GM20431 (cell line): Measurements from ENCODE around the gene CCDC183.
"Not testable (repeated sequence)": the region's sequence is repeated elsewhere in the genome, so short reads cannot be mapped to it uniquely, and the experiment has no call there.

Experiments
- in situ Hi-C: fragments of 300-500 bp; cut with MseI, MboI; formaldehyde crosslinking; loops from one replicate; pipeline ENCODE4 v1.15.0; 2020; ENCODE audit warnings: low sequenced_read_pairs; ENCODE audit not compliant: unreplicated experiment

Gene CCDC183

GRCh38 chr9:136760424-136760823 is 35.7 kb upstream of the CCDC183 start:
- in situ Hi-C loops, result no loop called here

DNA sequence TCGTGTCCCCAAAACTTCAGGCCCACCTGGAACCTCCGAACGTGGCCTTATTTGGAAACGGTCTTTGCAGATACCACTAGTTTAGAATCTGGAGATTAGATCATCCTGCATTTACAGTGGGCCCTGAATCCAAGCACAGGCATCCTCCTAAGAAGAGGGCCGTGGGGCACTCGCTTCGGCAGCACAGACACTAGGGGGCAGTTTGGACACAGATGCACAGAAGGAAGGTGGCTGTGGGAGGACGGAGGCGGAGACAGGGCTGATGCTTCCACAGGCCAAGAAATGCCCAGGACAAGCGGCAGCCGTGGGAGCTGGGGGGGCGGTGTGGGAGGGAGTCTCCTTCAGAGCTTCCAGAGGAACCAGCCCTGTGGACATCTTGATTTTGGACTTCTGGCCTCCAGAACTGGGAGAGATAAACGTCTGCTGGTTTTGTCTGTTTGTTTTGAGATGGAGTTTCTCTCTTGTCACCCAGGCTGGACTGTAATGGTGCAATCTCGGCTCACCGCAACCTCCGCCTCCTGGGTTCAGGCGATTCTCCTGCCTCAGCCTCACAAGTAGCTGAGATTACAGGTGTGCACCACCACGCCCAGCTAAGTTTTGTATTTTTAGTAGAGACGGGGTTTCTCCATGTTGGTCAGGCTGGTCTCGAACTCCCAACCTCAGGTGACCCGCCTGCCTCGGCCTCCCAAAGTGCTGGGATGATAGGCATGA is 35.1 kb upstream of the CCDC183 start:
- in situ Hi-C loops, result not testable (repeated sequence)

GRCh38 chr9:136761545-136761981 is 34.6 kb upstream of the CCDC183 start:
- in situ Hi-C loops, result no loop called here

- in situ Hi-C loops, result no loop called here
Observed at GRCh38 chr9:136762221-136762691, 33.9 kb upstream of the CCDC183 start.

GRCh38 chr9:136762915-136763648 is 33.1 kb upstream of the CCDC183 start:
- in situ Hi-C loops, result no loop called here

- in situ Hi-C loops, result no loop called here
Observed at GRCh38 chr9:136763649-136764035, 32.5 kb upstream of the CCDC183 start.

GRCh38 chr9:136764301-136764891 is 31.7 kb upstream of the CCDC183 start, which contains the start of gene LCN15:
LCN15 (minus strand) TSS chr9:136764518; CDS start chr9:136764488, 30 bp downstream.
- in situ Hi-C loops, result no loop called here

DNA sequence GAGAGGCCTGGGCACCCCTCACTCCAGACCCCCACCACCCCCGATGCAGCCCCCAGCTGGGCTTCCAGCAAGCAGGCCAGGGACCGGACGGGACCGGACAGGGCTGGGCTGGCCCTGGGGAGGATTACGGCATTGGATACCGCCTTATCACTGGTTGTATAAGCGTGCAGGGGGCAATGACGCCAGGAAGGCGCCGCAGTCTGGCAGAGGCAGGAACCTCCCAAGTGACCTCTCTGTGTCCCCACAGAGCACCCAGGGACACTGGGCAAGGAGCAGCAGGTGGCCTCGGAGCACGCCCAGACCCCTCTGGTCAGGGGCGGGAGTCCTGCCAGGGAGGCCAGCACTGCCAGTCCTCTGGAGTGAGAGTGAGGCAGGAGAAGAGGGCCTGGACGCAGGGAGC is 31.1 kb upstream of the CCDC183 start:
- in situ Hi-C loops, result no loop called here

DNA sequence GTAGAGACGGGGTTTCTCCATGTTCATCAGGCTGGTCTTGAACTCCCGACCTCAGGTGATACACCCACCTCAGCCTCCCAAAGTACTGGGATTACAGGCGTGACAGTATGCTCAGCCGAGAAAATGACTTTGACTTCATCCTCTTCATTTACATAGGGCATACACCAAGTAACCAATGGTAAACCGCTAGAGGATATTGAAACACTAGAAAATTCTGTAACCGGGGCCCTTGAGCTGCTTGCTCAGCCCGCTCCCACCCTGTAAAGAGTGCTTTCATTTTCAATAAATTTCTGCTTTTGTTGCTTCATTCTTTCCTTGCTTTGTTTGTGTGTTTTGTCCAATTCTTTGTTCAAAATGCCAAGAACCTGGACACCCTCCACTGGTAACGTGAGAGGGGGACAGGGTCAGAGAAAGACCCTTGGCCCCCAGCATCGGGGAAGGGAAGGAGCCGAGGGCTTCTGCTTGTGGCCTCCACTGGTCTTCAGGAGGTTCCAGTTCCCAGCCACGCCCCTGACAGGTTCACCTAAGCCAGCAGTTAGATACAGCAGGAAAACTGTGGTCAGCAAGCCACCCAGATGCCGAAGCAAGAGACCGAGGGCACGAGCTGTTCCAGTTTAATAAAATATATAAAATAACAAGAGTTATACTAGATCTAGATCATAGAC is 30.3 kb upstream of the CCDC183 start:
- in situ Hi-C loops, result not testable (repeated sequence)

- in situ Hi-C loops, result not testable (repeated sequence)
Observed at GRCh38 chr9:136766410-136767120, 29.6 kb upstream of the CCDC183 start.

DNA sequence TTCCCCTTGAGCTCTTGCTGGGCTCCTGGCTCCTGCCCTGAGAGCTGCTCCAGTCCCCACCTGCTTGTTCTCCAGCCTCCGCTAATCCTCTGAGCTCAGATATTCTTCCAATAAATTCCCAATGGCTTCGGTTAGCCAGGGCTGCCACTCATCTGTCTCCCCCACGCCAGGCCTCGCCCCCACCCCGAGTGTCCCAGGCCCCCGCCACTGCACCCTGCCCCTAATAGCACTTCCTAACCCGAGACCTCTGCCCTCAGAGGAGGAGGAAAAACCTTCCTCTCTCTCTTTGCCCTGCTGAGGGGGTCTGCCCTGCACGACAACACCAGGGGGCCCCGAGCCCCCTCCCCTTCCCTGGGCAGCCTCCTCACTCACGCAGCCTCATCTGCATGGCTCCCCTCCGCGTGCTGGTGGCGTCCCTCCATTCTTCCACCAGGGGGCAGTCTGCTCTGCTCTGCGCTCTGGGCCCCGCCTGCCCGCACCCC is 26.4 kb upstream of the CCDC183 start:
- in situ Hi-C loops, result no loop called here

GRCh38 chr9:136771907-136772415 is 24.2 kb upstream of the CCDC183 start:
- in situ Hi-C loops, result no loop called here

GRCh38 chr9:136773386-136774044 is 22.6 kb upstream of the CCDC183 start:
- in situ Hi-C loops, result no loop called here

DNA sequence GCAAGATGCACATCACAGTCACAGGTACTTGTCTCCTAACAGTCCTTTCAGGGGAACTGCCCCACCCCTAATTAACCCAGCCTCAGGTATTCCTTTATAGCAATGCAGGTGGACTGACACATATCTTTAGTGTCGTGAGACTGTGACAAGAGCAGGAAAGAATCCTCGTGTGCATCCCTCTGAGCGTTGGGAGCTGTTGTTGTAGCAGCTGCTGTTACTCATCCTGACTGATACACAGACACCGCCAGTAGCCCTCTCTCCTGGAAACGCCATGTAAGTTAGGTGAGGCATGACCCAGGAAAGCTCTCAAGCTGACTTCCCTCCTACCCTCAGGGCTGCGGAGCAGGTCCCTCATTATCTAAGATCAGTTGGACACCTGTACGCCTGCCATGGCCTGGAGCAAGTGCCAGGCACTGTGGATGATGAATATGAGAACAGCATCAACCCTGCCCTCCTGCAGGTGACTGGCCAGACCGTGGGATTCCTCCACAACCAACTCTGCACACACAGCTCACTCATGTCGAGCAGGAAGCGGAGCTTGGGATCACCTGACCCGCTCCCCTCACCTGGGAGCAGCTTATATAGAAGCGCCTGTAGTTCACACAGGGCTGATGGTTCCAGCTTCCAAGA is 21.6 kb upstream of the CCDC183 start:
- in situ Hi-C loops, result no loop called here

GRCh38 chr9:136775191-136775590 is 20.9 kb upstream of the CCDC183 start:
- in situ Hi-C loops, result no loop called here

DNA sequence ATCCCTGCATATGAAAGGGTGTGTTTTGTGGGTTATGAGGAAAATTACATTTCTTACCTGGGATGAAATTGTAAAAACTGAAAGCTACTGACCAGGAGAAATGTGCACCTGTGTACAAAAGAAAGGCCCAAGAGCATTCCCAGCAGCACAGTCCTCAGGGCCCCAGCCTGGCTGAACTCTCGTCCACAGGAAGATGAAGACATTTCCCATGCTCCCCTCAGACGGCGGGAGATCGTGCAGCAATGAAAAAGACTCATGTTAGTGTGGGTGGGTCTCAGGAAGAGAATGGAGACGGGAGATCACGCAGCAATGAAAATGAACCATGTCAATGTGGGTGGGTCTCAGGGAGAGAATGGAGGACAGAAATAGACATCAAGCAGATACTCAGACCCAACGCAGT is 19.2 kb upstream of the CCDC183 start:
- in situ Hi-C loops, result no loop called here

DNA sequence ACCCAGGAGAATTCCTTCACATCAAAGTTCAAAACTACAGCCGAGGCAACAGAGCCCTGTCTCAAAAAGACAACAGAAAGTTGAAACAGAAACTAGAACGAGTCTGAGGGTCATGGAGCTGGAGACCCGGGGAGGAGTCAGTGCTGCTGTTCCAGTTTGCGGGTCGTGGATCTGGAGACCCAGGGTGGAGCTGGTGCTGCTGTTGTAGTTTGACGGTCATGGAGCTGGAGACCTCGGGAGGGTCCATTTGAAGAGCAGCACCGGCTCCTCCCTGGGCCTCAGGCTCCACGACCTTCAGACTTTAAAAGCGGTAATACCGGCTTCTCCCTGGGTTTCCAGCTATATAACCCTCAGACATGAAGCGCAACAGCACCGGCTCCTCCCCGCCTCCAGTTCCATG is 18.8 kb upstream of the CCDC183 start:
- in situ Hi-C loops, result no loop called here

GRCh38 chr9:136779808-136780207 is 16.3 kb upstream of the CCDC183 start:
- in situ Hi-C loops, result loop anchor here (10.0 kb wide), 1 partner anchor 255 kb away; the partner anchor contains the start of gene FUT7
